ENCODE measurements around the gene SIAH2. TPM values are rescaled to one million over a fixed set of nuclear protein-coding genes. Genes with fewer than 3 reads are reported as not detected.

The SIAH2 gene
- total and polyA plus RNA-seq, 2 experiments from 2014 or later: 6.3 to 28.8 TPM

DNA sequence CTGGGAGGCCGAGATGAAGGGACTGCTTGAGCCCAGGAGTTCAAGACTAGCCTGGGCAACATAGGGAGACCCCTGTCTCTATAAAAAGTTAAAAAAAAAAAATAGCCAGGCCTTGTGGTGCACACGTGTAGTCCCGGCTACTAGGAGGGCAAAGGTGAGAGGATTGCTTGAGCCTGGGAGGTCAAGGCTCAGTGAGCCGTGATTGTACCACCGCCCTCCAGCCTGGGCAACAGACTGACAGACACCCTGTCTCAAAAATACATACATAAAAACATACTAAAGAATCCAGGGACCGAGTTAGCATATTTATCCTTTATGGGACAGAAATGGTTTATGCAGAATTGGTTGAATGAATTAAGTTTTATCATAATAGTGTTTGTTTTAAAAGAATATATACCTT, 13.7 kb downstream of the SIAH2 start (continued):
- TF ChIP-seq NANOG (IDR thresholded peaks at IDR 0.05; ENCODE audit: borderline replicate concordance) (no peak), ZNF331 (CRISPR knock-in tag; IDR thresholded peaks at IDR 0.05; ENCODE audit: low read depth) (no peak), EZH2phosphoT487 (IDR thresholded peaks at IDR 0.05; ENCODE audit: unreplicated experiment) (no peak), ETS1 (IDR thresholded peaks at IDR 0.05) (no peak), CREB1 (CRISPR knock-in tag; IDR thresholded peaks at IDR 0.05; ENCODE audit: low read depth) (no peak), STAT1 (IDR thresholded peaks at IDR 0.05; ENCODE audit: unreplicated experiment) (no peak), ZNF114 (CRISPR knock-in tag; IDR thresholded peaks at IDR 0.05) (no peak), EZH2 (IDR thresholded peaks at IDR 0.05; ENCODE audit: low read depth, unreplicated experiment) (no peak)
- TF ChIP-seq, protein P1, sequence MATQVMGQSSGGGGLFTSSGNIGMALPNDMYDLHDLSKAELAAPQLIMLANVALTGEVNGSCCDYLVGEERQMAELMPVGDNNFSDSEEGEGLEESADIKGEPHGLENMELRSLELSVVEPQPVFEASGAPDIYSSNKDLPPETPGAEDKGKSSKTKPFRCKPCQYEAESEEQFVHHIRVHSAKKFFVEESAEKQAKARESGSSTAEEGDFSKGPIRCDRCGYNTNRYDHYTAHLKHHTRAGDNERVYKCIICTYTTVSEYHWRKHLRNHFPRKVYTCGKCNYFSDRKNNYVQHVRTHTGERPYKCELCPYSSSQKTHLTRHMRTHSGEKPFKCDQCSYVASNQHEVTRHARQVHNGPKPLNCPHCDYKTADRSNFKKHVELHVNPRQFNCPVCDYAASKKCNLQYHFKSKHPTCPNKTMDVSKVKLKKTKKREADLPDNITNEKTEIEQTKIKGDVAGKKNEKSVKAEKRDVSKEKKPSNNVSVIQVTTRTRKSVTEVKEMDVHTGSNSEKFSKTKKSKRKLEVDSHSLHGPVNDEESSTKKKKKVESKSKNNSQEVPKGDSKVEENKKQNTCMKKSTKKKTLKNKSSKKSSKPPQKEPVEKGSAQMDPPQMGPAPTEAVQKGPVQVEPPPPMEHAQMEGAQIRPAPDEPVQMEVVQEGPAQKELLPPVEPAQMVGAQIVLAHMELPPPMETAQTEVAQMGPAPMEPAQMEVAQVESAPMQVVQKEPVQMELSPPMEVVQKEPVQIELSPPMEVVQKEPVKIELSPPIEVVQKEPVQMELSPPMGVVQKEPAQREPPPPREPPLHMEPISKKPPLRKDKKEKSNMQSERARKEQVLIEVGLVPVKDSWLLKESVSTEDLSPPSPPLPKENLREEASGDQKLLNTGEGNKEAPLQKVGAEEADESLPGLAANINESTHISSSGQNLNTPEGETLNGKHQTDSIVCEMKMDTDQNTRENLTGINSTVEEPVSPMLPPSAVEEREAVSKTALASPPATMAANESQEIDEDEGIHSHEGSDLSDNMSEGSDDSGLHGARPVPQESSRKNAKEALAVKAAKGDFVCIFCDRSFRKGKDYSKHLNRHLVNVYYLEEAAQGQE (IDR thresholded peaks at IDR 0.05; ENCODE audit: unreplicated experiment): no peak
- TF ChIP-seq, protein P2, sequence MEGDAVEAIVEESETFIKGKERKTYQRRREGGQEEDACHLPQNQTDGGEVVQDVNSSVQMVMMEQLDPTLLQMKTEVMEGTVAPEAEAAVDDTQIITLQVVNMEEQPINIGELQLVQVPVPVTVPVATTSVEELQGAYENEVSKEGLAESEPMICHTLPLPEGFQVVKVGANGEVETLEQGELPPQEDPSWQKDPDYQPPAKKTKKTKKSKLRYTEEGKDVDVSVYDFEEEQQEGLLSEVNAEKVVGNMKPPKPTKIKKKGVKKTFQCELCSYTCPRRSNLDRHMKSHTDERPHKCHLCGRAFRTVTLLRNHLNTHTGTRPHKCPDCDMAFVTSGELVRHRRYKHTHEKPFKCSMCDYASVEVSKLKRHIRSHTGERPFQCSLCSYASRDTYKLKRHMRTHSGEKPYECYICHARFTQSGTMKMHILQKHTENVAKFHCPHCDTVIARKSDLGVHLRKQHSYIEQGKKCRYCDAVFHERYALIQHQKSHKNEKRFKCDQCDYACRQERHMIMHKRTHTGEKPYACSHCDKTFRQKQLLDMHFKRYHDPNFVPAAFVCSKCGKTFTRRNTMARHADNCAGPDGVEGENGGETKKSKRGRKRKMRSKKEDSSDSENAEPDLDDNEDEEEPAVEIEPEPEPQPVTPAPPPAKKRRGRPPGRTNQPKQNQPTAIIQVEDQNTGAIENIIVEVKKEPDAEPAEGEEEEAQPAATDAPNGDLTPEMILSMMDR (conservative IDR thresholded peaks at IDR 0.05; ENCODE audit: low read depth in 2 of 2): no peak

DNA sequence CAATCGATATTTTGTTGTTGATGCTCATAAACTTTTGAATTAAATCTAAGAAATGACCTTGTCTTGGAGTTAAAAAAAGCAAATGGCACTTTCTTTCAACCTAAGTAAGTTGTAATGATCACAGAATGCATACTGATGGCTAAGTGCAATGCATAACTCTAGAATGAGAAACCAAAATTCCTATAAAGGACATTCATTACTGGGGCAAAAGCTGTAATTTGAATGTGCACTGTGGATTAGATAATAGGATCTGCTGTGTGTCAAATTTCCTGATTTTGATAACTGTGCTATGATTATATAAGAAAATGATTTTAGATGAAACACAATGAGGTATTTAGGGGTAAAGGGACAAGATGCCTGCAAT, 14.3 kb downstream of the SIAH2 start:
- Mint-ChIP-seq H3K4me1 (peaks cover 5% of the 10 kb centered on the region), H3K27me3 (ENCODE audit: insufficient read depth, low read depth, poor library complexity) (peaks cover 2% of the 10 kb centered on the region), H3K27ac (no peak overlapping the region), H3K9me3 (no peaks in the 10 kb centered on the region), H3K36me3 (ENCODE audit: low read depth) (no peaks in the 10 kb centered on the region), H3K4me3 (no peak overlapping the region)
- H2AFZ ChIP-seq: no peak overlapping the region
- H3K27ac ChIP-seq (ENCODE audit: low read depth): no peak overlapping the region
- peaks cover 8% of the 10 kb centered on the region for H3K79me2 ChIP-seq (replicated peaks; ENCODE audit: insufficient read depth)
- H3F3A ChIP-seq (replicated peaks; ENCODE audit: low read depth): no peaks in the 10 kb centered on the region
- DNase-seq (ENCODE audit: low spot score): no peak
- H3K4me3 ChIP-seq: no peak overlapping the region
- ATAC-seq: no peak
- H3K4me2 ChIP-seq: no peak overlapping the region
- no peaks in the 10 kb centered on the region; the same call in 1 of the 2 replicates for H4K20me1 ChIP-seq (replicated peaks; ENCODE audit: insufficient read depth)
- H3K27me3 ChIP-seq (ENCODE audit: insufficient read depth): no peaks in the 10 kb centered on the region
- no peaks in the 10 kb centered on the region for H3K9me2 ChIP-seq (ENCODE audit: insufficient read depth)
- peaks cover 6% of the 10 kb centered on the region; the same call in 1 of the 2 replicates for H3K4me1 ChIP-seq (ENCODE audit: insufficient read depth)
- H3K36me3 ChIP-seq (ENCODE audit: insufficient read depth): no peaks in the 10 kb centered on the region
- TF ChIP-seq ETS1 (IDR thresholded peaks at IDR 0.05) (no peak), EZH2 (IDR thresholded peaks at IDR 0.05; ENCODE audit: low read depth, unreplicated experiment) (no peak), EZH2phosphoT487 (IDR thresholded peaks at IDR 0.05; ENCODE audit: unreplicated experiment) (no peak), ZNF114 (CRISPR knock-in tag; IDR thresholded peaks at IDR 0.05) (no peak), POLR2AphosphoS5 (IDR thresholded peaks at IDR 0.05; ENCODE audit: low read depth) (no peak), NANOG (IDR thresholded peaks at IDR 0.05; ENCODE audit: borderline replicate concordance) (no peak), CREB1 (CRISPR knock-in tag; IDR thresholded peaks at IDR 0.05; ENCODE audit: low read depth) (no peak), ZNF331 (CRISPR knock-in tag; IDR thresholded peaks at IDR 0.05; ENCODE audit: low read depth) (no peak), STAT1 (IDR thresholded peaks at IDR 0.05; ENCODE audit: unreplicated experiment) (no peak)
- TF ChIP-seq, protein P2 (conservative IDR thresholded peaks at IDR 0.05; ENCODE audit: low read depth in 2 of 2): no peak
- TF ChIP-seq, protein P1 (IDR thresholded peaks at IDR 0.05; ENCODE audit: unreplicated experiment): no peak
